ENCODE results near the gene CCDC112.
"Not testable (repeated sequence)": the region's sequence is repeated elsewhere in the genome, so short reads cannot be mapped to it uniquely, and the experiment has no call there.

Gene CCDC112

DNA sequence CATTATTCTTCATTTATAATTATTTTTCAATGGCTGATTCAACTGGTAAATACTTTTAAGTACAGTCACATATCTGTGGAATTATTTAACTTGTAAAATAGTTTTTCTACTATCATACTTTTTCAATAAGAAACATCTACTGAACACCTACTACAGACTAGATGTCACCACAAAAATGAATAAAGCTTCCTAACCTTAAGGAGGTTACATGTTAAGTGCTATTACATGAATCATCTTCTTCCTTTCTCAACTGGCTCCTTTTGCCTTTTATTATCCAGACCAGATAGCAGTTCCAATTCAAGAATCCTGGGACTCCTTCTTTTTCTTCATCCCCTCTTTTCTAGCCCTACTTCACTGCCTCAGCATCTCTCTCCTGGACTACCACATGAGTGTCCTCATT is 38.5 kb downstream of the CCDC112 start:
- no peak for DNase-seq

- not testable (repeated sequence) for DNase-seq
These were observed 47.1 kb downstream of the CCDC112 start for GRCh38 chr5:115249379-115249778.

- DNase-seq: peak; percentile 17
These were observed 50.0 kb downstream of the CCDC112 start for GRCh38 chr5:115246361-115246991.

DNA sequence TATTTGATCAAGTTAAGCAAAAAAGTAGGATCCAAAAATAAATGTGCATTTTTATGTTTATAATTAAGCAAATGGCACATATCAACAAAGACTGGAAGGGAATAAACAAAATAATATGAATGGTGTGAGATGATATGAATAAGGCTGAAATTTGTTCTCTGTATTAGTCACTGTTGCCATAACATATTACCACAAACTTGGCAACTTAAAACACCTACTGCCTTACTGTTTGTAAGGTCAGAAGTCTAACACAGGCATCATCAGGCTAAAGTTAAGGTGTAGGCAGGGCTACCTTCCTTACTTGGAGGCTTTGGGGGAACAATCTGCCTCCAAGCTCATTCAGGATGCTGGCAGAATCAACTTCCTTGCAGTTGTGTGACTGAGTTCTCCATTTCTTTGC is 53.0 kb downstream of the CCDC112 start:
- no peak for DNase-seq

GRCh38 chr5:115241881-115242642 is 54.4 kb downstream of the CCDC112 start:
- no peak for DNase-seq

GRCh38 chr5:115237066-115237465 is 59.4 kb downstream of the CCDC112 start:
- DNase-seq: no peak

DNA sequence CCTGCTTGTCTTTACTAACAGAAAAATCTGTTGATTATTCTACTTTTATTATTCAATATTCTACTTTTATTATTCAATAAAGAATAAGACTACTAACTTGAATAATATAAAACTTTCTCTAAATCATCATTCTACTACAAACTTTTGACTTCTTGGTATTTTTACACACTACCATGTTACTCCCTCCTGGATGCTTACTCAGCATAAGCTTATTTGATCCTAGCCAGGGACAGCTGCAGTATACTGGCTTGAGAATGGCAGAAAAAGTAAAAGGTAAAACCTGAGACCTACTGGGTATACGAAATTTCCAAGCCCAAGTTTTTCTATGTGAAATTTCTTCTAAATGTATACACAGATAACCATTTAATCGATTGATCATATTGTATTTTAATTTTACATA is 59.9 kb downstream of the CCDC112 start:
- no peak for DNase-seq

DNA sequence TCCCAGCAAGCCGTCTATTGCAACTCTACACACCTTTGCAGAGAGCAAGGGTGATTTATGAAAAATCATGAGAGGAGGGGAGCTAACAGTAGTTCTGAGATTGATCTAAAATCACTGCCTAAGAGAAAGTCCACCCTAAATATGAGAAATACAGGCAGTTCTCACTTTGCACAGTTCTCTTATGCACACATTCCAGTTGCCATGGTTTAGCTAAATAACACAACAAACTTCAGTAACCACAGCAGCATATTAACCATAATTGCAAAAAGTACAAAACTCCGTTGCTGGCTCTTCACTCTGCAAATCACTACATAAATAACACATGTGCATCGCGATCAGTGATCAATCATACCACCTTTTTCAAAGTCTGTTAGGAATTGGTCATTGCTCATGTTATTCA is 64.9 kb downstream of the CCDC112 start:
- no peak for DNase-seq

DNA sequence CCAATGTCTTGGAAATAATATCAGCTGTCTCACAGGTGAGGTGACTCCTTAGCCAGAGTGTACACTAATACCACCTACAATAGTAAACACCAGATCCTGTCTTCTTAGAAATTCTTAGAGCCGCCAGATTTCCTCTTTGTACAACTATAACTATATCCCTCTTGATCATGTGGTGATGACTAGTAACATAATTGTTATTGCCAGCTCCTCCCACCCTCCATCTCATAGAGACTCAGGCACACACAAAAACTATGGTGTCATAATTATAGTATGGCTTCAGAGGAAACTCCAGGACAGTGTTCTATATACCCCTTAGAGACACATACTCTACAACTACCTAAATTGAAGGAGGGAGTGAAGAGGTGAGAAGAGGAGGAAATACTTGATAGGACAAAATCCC is 66.8 kb downstream of the CCDC112 start:
- DNase-seq: no peak

GRCh38 chr5:115227281-115227680 is 69.2 kb downstream of the CCDC112 start:
- no peak for DNase-seq
